SU-DHL-6 (cell line): Measurements from ENCODE around the gene FBF1.

Experiments
- H2AFZ ChIP-seq: fragments of 200-600 bp; sonication (generic); 2 replicates; pipeline ENCODE4 v1.6.1; 2014; ENCODE audit warnings: low read depth, mild to moderate bottlenecking, moderate library complexity, mixed read lengths, antibody characterized with exemption, low read length; ENCODE audit not compliant: severe bottlenecking
- H3F3A ChIP-seq: fragments of 200-600 bp; shearing (Covaris generic); 2 replicates; pipeline ENCODE4 v1.6.0; 2016; ENCODE audit warnings: antibody characterized with exemption, mild to moderate bottlenecking; ENCODE audit not compliant: insufficient read depth
- H3K27ac ChIP-seq: fragments of 200-600 bp; sonication (generic); 2 replicates; pipeline ENCODE4 v1.5.1; 2016; ENCODE audit warnings: low read depth, mild to moderate bottlenecking, low read length, moderate library complexity, mixed read lengths
- H3K27me3 ChIP-seq: fragments of 200-600 bp; sonication (generic), shearing (Covaris generic); 2 replicates; pipeline ENCODE4 v1.6.0; 2014; ENCODE audit warnings: mild to moderate bottlenecking, low read length
- H3K36me3 ChIP-seq: fragments of 200-600 bp; sonication (generic); 2 replicates; pipeline ENCODE4 v1.6.1; 2014; ENCODE audit warnings: mild to moderate bottlenecking, low read length, mixed read lengths
- H3K4me2 ChIP-seq: fragments of 300-600, 200-600 bp; shearing (Covaris generic), sonication (generic); 2 replicates; pipeline ENCODE4 v1.6.0; 2014; ENCODE audit warnings: low read length, low read depth, mild to moderate bottlenecking; ENCODE audit not compliant: poor library complexity, severe bottlenecking
- H3K4me3 ChIP-seq: fragments of 200-600 bp; sonication (generic); 2 replicates; pipeline ENCODE4 v1.5.1; 2014; ENCODE audit warnings: antibody characterized with exemption, low read length, mild to moderate bottlenecking, mixed read lengths; ENCODE audit not compliant: insufficient read depth, poor library complexity, severe bottlenecking
- H3K79me2 ChIP-seq: fragments of 200-600 bp; sonication (generic); 2 replicates; pipeline ENCODE4 v1.6.1; 2014; ENCODE audit warnings: mild to moderate bottlenecking, low read length, moderate library complexity; ENCODE audit not compliant: insufficient read depth
- H3K9ac ChIP-seq: fragments of 200-600 bp; sonication (generic); 2 replicates; pipeline ENCODE4 v1.7.0; 2014; ENCODE audit warnings: mild to moderate bottlenecking, low read length
- H3K9me2 ChIP-seq: fragments of 200-600 bp; sonication (generic); replicated peaks from 2 replicates; pipeline ENCODE4 v1.6.1; 2014; ENCODE audit warnings: low read length; ENCODE audit not compliant: insufficient read depth
- H3K9me3 ChIP-seq: fragments of 200-600 bp; sonication (generic); 2 replicates; pipeline ENCODE4 v1.6.1; 2014; ENCODE audit warnings: low read length, mixed read lengths; ENCODE audit not compliant: insufficient read depth
- H4K20me1 ChIP-seq: fragments of 200-600 bp; sonication (generic); 2 replicates; pipeline ENCODE4 v1.6.1; 2014; ENCODE audit warnings: low read depth, mild to moderate bottlenecking, antibody characterized with exemption, low read length, moderate library complexity, mixed read lengths
- EZH2phosphoT487 ChIP-seq: fragments of 200-600 bp; sonication (generic), shearing (Covaris generic); conservative IDR thresholded peaks from 2 replicates; pipeline ENCODE4 v1.6.1; 2018; ENCODE audit warnings: mild to moderate bottlenecking, antibody characterized with exemption, low read length, moderate library complexity, mixed read lengths
- TF ChIP-seq, protein P1 (sequence below): fragments of 200-600 bp; sonication (generic); IDR thresholded peaks from one replicate; pipeline ENCODE4 v1.5.1; 2017; ENCODE audit warnings: antibody characterized with exemption, mild to moderate bottlenecking, low read length, moderate library complexity; ENCODE audit not compliant: insufficient read depth, poor library complexity, severe bottlenecking

FBF1 gene

DNA sequence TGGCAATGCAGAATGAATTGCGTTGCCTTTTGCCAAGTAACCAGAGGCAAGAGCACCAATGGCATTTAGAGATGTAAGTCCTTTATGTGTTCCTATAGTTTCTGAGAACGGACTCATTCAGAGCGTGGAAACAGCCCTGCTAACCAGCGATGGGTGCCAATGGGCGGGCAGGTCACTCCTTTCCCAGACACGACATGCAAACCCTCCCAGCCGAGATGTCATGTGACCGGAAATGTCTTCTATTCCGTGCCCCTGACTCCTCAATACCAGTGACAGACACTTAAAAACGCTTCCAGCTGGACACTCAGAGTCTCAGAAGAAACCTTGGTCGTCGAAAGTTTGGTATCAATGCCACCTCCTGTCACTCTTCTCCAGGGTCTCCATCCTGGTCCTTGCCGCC is 3.2 kb downstream of the FBF1 start:
- H3K36me3 ChIP-seq, result no peaks in the 10 kb centered on the region
- H4K20me1 ChIP-seq, result no peaks in the 10 kb centered on the region
- H2AFZ ChIP-seq, result no peak overlapping the region
- no peak for TF ChIP-seq EZH2phosphoT487
- TF ChIP-seq, protein P1, sequence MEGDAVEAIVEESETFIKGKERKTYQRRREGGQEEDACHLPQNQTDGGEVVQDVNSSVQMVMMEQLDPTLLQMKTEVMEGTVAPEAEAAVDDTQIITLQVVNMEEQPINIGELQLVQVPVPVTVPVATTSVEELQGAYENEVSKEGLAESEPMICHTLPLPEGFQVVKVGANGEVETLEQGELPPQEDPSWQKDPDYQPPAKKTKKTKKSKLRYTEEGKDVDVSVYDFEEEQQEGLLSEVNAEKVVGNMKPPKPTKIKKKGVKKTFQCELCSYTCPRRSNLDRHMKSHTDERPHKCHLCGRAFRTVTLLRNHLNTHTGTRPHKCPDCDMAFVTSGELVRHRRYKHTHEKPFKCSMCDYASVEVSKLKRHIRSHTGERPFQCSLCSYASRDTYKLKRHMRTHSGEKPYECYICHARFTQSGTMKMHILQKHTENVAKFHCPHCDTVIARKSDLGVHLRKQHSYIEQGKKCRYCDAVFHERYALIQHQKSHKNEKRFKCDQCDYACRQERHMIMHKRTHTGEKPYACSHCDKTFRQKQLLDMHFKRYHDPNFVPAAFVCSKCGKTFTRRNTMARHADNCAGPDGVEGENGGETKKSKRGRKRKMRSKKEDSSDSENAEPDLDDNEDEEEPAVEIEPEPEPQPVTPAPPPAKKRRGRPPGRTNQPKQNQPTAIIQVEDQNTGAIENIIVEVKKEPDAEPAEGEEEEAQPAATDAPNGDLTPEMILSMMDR, result no peak
- H3K9ac ChIP-seq, result no peak overlapping the region
- no peak overlapping the region for H3K4me3 ChIP-seq
- H3K27ac ChIP-seq, result no peak overlapping the region
- no peaks in the 10 kb centered on the region for H3K9me2 ChIP-seq
- H3K9me3 ChIP-seq, result no peaks in the 10 kb centered on the region
- H3K27me3 ChIP-seq, result no peaks in the 10 kb centered on the region
- H3K79me2 ChIP-seq, result 0 out of 2 replicates have a peak, but pooled peaks cover 2% of the 10 kb centered on the region
- H3K4me2 ChIP-seq, result no peak overlapping the region
- H3F3A ChIP-seq, result no peaks in the 10 kb centered on the region

DNA sequence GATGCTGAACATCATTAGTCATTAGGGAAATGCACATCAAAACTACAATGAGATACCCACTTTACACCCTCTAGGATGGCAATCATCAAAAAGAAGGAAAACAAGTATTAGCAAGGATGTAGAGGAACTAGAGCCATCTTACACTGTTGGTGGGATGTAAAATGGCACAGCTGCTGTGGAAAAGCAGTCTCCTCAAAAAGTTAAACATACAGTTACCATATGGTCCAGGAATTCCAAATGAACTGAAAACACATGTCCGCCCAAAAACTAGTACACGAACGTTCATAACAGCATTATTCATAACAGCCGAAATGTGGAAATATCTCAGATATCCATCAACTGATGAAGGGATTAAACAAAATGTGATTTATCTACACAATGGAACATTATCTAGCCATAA is 7.0 kb downstream of the FBF1 start:
- no peak overlapping the region for H3K27ac ChIP-seq
- H3K9ac ChIP-seq, result no peak overlapping the region
- no peaks in the 10 kb centered on the region for H3K9me3 ChIP-seq
- H3K4me3 ChIP-seq, result no peak overlapping the region
- no peaks in the 10 kb centered on the region for H3K36me3 ChIP-seq
- H3F3A ChIP-seq, result no peaks in the 10 kb centered on the region
- no peaks in the 10 kb centered on the region for H4K20me1 ChIP-seq
- no peak overlapping the region for H3K4me2 ChIP-seq
- TF ChIP-seq, protein P1, result no peak
- TF ChIP-seq EZH2phosphoT487, result no peak
- no peaks in the 10 kb centered on the region for H3K79me2 ChIP-seq
- no peaks in the 10 kb centered on the region for H3K9me2 ChIP-seq
- H3K27me3 ChIP-seq, result no peaks in the 10 kb centered on the region
- H2AFZ ChIP-seq, result no peak overlapping the region

DNA sequence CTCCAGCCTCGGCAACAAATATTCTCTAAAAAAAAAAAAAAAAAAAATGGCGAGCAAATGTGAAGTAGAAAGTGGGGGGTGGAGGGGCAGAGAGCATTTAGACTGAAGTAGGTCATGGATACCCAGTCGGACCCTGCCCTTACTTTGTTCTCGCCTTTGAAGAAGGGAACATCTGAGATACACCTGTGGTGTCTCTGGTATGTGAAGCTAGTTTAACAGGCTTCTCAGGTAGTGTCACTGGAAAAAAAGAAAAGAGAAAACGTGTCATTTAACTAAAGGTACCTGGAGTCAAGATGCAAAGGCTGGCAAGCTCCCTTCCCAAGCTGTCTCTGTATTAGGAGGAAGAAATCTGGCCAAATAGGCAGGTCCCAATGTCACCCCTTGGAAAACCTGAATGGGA is 8.0 kb downstream of the FBF1 start:
- H4K20me1 ChIP-seq, result no peaks in the 10 kb centered on the region
- TF ChIP-seq, protein P1, result no peak
- TF ChIP-seq EZH2phosphoT487, result no peak
- no peak overlapping the region for H3K27ac ChIP-seq
- no peak overlapping the region for H3K9ac ChIP-seq
- H2AFZ ChIP-seq, result no peak overlapping the region
- H3K36me3 ChIP-seq, result no peaks in the 10 kb centered on the region
- H3F3A ChIP-seq, result no peaks in the 10 kb centered on the region
- H3K27me3 ChIP-seq, result no peaks in the 10 kb centered on the region
- H3K9me2 ChIP-seq, result no peaks in the 10 kb centered on the region
- H3K79me2 ChIP-seq, result no peaks in the 10 kb centered on the region
- no peak overlapping the region for H3K4me3 ChIP-seq
- no peak overlapping the region for H3K4me2 ChIP-seq
- H3K9me3 ChIP-seq, result no peaks in the 10 kb centered on the region

DNA sequence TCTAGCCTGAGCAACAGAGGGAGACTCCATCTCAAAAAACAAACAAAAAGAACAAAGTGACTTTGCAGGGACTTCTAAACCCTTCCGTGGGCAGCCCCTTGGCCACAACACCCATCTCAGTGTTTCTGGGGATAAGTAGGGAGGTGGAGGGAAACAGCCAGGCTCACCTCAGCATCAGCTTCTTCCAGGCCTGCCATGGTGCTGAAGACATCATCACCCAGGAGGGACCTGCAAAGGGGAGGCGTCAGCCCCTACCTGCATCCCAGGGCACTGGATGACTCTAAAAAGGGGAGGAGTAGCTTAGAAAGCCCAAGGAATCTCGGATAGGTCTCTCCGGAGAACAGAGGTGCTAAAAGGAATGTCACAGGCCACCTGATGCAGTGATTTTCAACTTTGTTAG is 9.8 kb downstream of the FBF1 start:
- Histone ChIP-seq H3K27me3 (no peaks in the 10 kb centered on the region), H3K9ac (no peak overlapping the region), H3K4me3 (no peak overlapping the region), H3K4me2 (no peak overlapping the region), H3K9me2 (no peaks in the 10 kb centered on the region), H3K36me3 (no peaks in the 10 kb centered on the region), H3K9me3 (no peaks in the 10 kb centered on the region), H4K20me1 (no peaks in the 10 kb centered on the region), H3F3A (no peaks in the 10 kb centered on the region), H3K27ac (no peak overlapping the region), H3K79me2 (no peaks in the 10 kb centered on the region), H2AFZ (no peak overlapping the region)
- no peak for TF ChIP-seq EZH2phosphoT487
- TF ChIP-seq, protein P1, result no peak
